ENCODE results near the gene DPM2. TPM values are rescaled to one million over a fixed set of nuclear protein-coding genes. Genes with fewer than 3 reads are reported as not detected.
A peak's percentile ranks its signal among the peaks of the same experiment; 100 is the strongest.

DPM2 gene
- total RNA-seq, 1 donor, result 10.1 TPM

- H3K27me3 ChIP-seq (ENCODE audit: insufficient read depth, low read length), result no peaks in the 10 kb centered on the region
- H3K4me2 ChIP-seq (ENCODE audit: insufficient read depth, low read length), result peak overlapping the region; percentile 67
- peak; percentile 69 for DNase-seq (ENCODE audit: insufficient read length, low spot score, missing footprints)
- H4K20me1 ChIP-seq (ENCODE audit: insufficient read depth, low read length), result peaks cover 26% of the 10 kb centered on the region
- H2AFZ ChIP-seq (ENCODE audit: low read length), result no peak overlapping the region
- H3K36me3 ChIP-seq (ENCODE audit: insufficient read depth, low read length), result peaks cover 47% of the 10 kb centered on the region
- no peak for TF ChIP-seq CTCF (IDR thresholded peaks at IDR 0.05; ENCODE audit: extremely low read depth, low read depth, low read length)
- peaks cover 35% of the 10 kb centered on the region for H3K79me2 ChIP-seq (ENCODE audit: insufficient read depth, low read length)
- H3K9me3 ChIP-seq (ENCODE audit: low read depth, low read length), result peaks cover 2% of the 10 kb centered on the region
- H3K4me1 ChIP-seq (ENCODE audit: insufficient read depth, low read length), result peaks cover 24% of the 10 kb centered on the region
- H3K4me3 ChIP-seq (ENCODE audit: insufficient read depth, low read length), result peak overlapping the region; percentile 42
- peak overlapping the region; percentile 63 for H3K27ac ChIP-seq (ENCODE audit: low read depth, low read length)
Measured at GRCh38 chr9:127896395-127897192, 41.1 kb downstream of the DPM2 start.

- Histone ChIP-seq H3K36me3 (ENCODE audit: insufficient read depth, low read length) (peaks cover 53% of the 10 kb centered on the region), H4K20me1 (ENCODE audit: insufficient read depth, low read length) (peaks cover 27% of the 10 kb centered on the region), H3K79me2 (ENCODE audit: insufficient read depth, low read length) (peaks cover 35% of the 10 kb centered on the region), H2AFZ (ENCODE audit: low read length) (no peak overlapping the region), H3K27me3 (ENCODE audit: insufficient read depth, low read length) (no peaks in the 10 kb centered on the region), H3K9me3 (ENCODE audit: low read depth, low read length) (peaks cover 2% of the 10 kb centered on the region), H3K4me1 (ENCODE audit: insufficient read depth, low read length) (peaks cover 24% of the 10 kb centered on the region), H3K4me3 (ENCODE audit: insufficient read depth, low read length) (no peak overlapping the region), H3K4me2 (ENCODE audit: insufficient read depth, low read length) (no peak overlapping the region), H3K27ac (ENCODE audit: low read depth, low read length) (no peak overlapping the region)
- DNase-seq (ENCODE audit: insufficient read length, low spot score, missing footprints), result peak; percentile 73
- TF ChIP-seq CTCF (IDR thresholded peaks at IDR 0.05; ENCODE audit: extremely low read depth, low read depth, low read length), result no peak
Measured at GRCh38 chr9:127895811-127896210, 41.8 kb downstream of the DPM2 start.

- peaks cover 33% of the 10 kb centered on the region for H3K79me2 ChIP-seq (ENCODE audit: insufficient read depth, low read length)
- peaks cover 28% of the 10 kb centered on the region for H4K20me1 ChIP-seq (ENCODE audit: insufficient read depth, low read length)
- H2AFZ ChIP-seq (ENCODE audit: low read length), result no peak overlapping the region
- no peak for DNase-seq (ENCODE audit: insufficient read length, low spot score, missing footprints)
- H3K4me3 ChIP-seq (ENCODE audit: insufficient read depth, low read length), result no peak overlapping the region
- no peak overlapping the region for H3K4me2 ChIP-seq (ENCODE audit: insufficient read depth, low read length)
- no peaks in the 10 kb centered on the region for H3K27me3 ChIP-seq (ENCODE audit: insufficient read depth, low read length)
- H3K9me3 ChIP-seq (ENCODE audit: low read depth, low read length), result peaks cover 2% of the 10 kb centered on the region
- peaks cover 15% of the 10 kb centered on the region for H3K4me1 ChIP-seq (ENCODE audit: insufficient read depth, low read length)
- H3K36me3 ChIP-seq (ENCODE audit: insufficient read depth, low read length), result peaks cover 73% of the 10 kb centered on the region
- TF ChIP-seq CTCF (IDR thresholded peaks at IDR 0.05; ENCODE audit: extremely low read depth, low read depth, low read length), result no peak
- H3K27ac ChIP-seq (ENCODE audit: low read depth, low read length), result no peak overlapping the region
Measured at GRCh38 chr9:127893392-127893791, 44.3 kb downstream of the DPM2 start.

- Histone ChIP-seq H3K79me2 (ENCODE audit: insufficient read depth, low read length) (peaks cover 31% of the 10 kb centered on the region), H3K4me1 (ENCODE audit: insufficient read depth, low read length) (peaks cover 12% of the 10 kb centered on the region), H3K36me3 (ENCODE audit: insufficient read depth, low read length) (peaks cover 75% of the 10 kb centered on the region)
Measured at GRCh38 chr9:127892831-127893230, 44.8 kb downstream of the DPM2 start.

More at GRCh38 chr9:127892831-127893230, 44.8 kb downstream of the DPM2 start:
- Histone ChIP-seq H3K27ac (ENCODE audit: low read depth, low read length) (no peak overlapping the region), H3K9me3 (ENCODE audit: low read depth, low read length) (peaks cover 2% of the 10 kb centered on the region), H3K27me3 (ENCODE audit: insufficient read depth, low read length) (no peaks in the 10 kb centered on the region), H3K4me3 (ENCODE audit: insufficient read depth, low read length) (no peak overlapping the region), H3K4me2 (ENCODE audit: insufficient read depth, low read length) (no peak overlapping the region), H4K20me1 (ENCODE audit: insufficient read depth, low read length) (peaks cover 28% of the 10 kb centered on the region), H2AFZ (ENCODE audit: low read length) (no peak overlapping the region)
- peak; percentile 37 for DNase-seq (ENCODE audit: insufficient read length, low spot score, missing footprints)
- TF ChIP-seq CTCF (IDR thresholded peaks at IDR 0.05; ENCODE audit: extremely low read depth, low read depth, low read length), result no peak

Data from osteoblast (primary cell).